ENCODE results near the gene CCSER1. TPM values are rescaled to one million over a fixed set of nuclear protein-coding genes. Genes with fewer than 3 reads are reported as not detected.

The CCSER1 gene
- total RNA-seq, 4 donors from 2014 or later: 3.6 to 7.0 (median 5.5) TPM

GRCh38 chr4:90215286-90215685, 88.1 kb downstream of the CCSER1 start:
- Histone ChIP-seq H3K36me3 (no peaks in the 10 kb centered on the region), H3K4me1 (no peaks in the 10 kb centered on the region), H3K27ac (replicated peaks in 1 of 4) (no peak overlapping the region), H3K4me3 (no peak overlapping the region), H3K9me3 (no peaks in the 10 kb centered on the region), H3K27me3 (no peaks in the 10 kb centered on the region)
- DNase-seq (ENCODE audit: extremely low spot score): no peak
- no peak for TF ChIP-seq EP300 (IDR thresholded peaks at IDR 0.05)
- no peak for TF ChIP-seq CTCF (IDR thresholded peaks at IDR 0.05)
- TF ChIP-seq POLR2A (IDR thresholded peaks at IDR 0.05; ENCODE audit: low read depth): no peak
- no peak for TF ChIP-seq POLR2AphosphoS5 (IDR thresholded peaks at IDR 0.05)
- intact Hi-C loops (cut with DNase I): no loop called here
- WGBS: 45% methylated on average over 1 of the region's 1 CpG

GRCh38 chr4:90219822-90220221, 92.6 kb downstream of the CCSER1 start:
- Histone ChIP-seq H3K27me3 (no peaks in the 10 kb centered on the region), H3K9me3 (no peaks in the 10 kb centered on the region), H3K36me3 (no peaks in the 10 kb centered on the region), H3K27ac (replicated peaks in 1 of 4) (no peak overlapping the region), H3K4me1 (no peaks in the 10 kb centered on the region), H3K4me3 (no peak overlapping the region)
- no peak for TF ChIP-seq POLR2A (IDR thresholded peaks at IDR 0.05; ENCODE audit: low read depth)
- TF ChIP-seq CTCF (IDR thresholded peaks at IDR 0.05): no peak
- no peak for TF ChIP-seq POLR2AphosphoS5 (IDR thresholded peaks at IDR 0.05)
- TF ChIP-seq EP300 (IDR thresholded peaks at IDR 0.05): no peak
- 92% methylated on average over 3 of the region's 3 CpGs for WGBS
- intact Hi-C loops (cut with DNase I): no loop called here
- no peak for DNase-seq (ENCODE audit: extremely low spot score)

GRCh38 chr4:90220459-90220858, 93.3 kb downstream of the CCSER1 start:
- intact Hi-C loops (cut with DNase I): no loop called here
- no peak overlapping the region for H3K27ac ChIP-seq (replicated peaks in 1 of 4)
- no peaks in the 10 kb centered on the region for H3K9me3 ChIP-seq
- no peak for TF ChIP-seq EP300 (IDR thresholded peaks at IDR 0.05)
- TF ChIP-seq POLR2A (IDR thresholded peaks at IDR 0.05; ENCODE audit: low read depth): no peak
- TF ChIP-seq CTCF (IDR thresholded peaks at IDR 0.05): no peak
- TF ChIP-seq POLR2AphosphoS5 (IDR thresholded peaks at IDR 0.05): no peak
- H3K27me3 ChIP-seq: no peaks in the 10 kb centered on the region
- no peak for DNase-seq (ENCODE audit: extremely low spot score)
- WGBS: 54% methylated on average over 4 of the region's 4 CpGs
- H3K36me3 ChIP-seq: no peaks in the 10 kb centered on the region
- no peak overlapping the region for H3K4me3 ChIP-seq
- no peaks in the 10 kb centered on the region for H3K4me1 ChIP-seq

- H3K36me3 ChIP-seq: no peaks in the 10 kb centered on the region
- no peak overlapping the region for H3K4me3 ChIP-seq
- intact Hi-C loops (cut with DNase I): no loop called here
- no peaks in the 10 kb centered on the region for H3K9me3 ChIP-seq
- H3K27ac ChIP-seq (replicated peaks in 1 of 4): no peak overlapping the region
- H3K27me3 ChIP-seq: no peaks in the 10 kb centered on the region
- H3K4me1 ChIP-seq: no peaks in the 10 kb centered on the region
- TF ChIP-seq POLR2A (IDR thresholded peaks at IDR 0.05; ENCODE audit: low read depth): no peak
- no peak for TF ChIP-seq POLR2AphosphoS5 (IDR thresholded peaks at IDR 0.05)
- no peak for TF ChIP-seq EP300 (IDR thresholded peaks at IDR 0.05)
- no peak for TF ChIP-seq CTCF (IDR thresholded peaks at IDR 0.05)
- DNase-seq (ENCODE audit: extremely low spot score): no peak
Measured at GRCh38 chr4:90226734-90227133, 99.5 kb downstream of the CCSER1 start.

GRCh38 chr4:90227177-90227576, 100.0 kb downstream of the CCSER1 start:
- Histone ChIP-seq H3K36me3 (no peaks in the 10 kb centered on the region), H3K4me1 (no peaks in the 10 kb centered on the region), H3K4me3 (no peak overlapping the region), H3K9me3 (no peaks in the 10 kb centered on the region), H3K27ac (replicated peaks in 1 of 4) (no peak overlapping the region), H3K27me3 (no peaks in the 10 kb centered on the region)
- intact Hi-C loops (cut with DNase I): no loop called here
- DNase-seq (ENCODE audit: extremely low spot score): no peak
- TF ChIP-seq EP300 (IDR thresholded peaks at IDR 0.05) (no peak), POLR2AphosphoS5 (IDR thresholded peaks at IDR 0.05) (no peak)
- WGBS: 95% methylated on average over 3 of the region's 3 CpGs

All from esophagus muscularis mucosa (tissue), 4 donors.